ENCODE measurements around the gene HHAT.

The HHAT gene

DNA sequence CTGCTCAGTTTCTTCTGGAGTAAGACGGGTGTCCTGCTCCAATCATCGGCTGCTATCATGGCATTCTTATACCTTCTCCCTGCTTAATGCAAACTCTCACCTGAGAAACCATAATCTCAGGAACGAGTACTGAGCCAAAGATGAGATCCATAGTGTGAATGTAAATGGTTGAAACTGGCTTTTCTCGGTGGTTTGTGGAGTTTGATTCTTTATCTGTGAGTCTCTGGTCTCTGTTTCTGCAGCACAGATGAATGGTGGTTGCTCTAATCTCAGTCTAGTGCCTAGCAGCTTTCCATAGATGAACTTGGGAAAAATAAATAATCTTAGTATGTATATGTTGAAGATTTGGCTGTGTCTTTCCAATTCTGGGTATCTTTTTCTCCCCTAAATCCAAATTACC, 274.4 kb downstream of the HHAT start:
- no peaks in the 10 kb centered on the region for H3K27me3 ChIP-seq (ENCODE audit: control insufficient read depth, insufficient read depth, low read length)
- no peak overlapping the region for H3K27ac ChIP-seq
- H3K79me2 ChIP-seq = no peaks in the 10 kb centered on the region
- no peak overlapping the region for H3K4me3 ChIP-seq (ENCODE audit: low read depth, low read length)
- no peak overlapping the region for H2AFZ ChIP-seq
- H3K9ac ChIP-seq = no peak overlapping the region
- H3K4me1 ChIP-seq = no peaks in the 10 kb centered on the region
- no peaks in the 10 kb centered on the region for H3K36me3 ChIP-seq (ENCODE audit: control insufficient read depth, insufficient read depth, low read length)
- no peaks in the 10 kb centered on the region for H3K9me3 ChIP-seq (ENCODE audit: control insufficient read depth, low read length)
- TF ChIP-seq, protein P1, sequence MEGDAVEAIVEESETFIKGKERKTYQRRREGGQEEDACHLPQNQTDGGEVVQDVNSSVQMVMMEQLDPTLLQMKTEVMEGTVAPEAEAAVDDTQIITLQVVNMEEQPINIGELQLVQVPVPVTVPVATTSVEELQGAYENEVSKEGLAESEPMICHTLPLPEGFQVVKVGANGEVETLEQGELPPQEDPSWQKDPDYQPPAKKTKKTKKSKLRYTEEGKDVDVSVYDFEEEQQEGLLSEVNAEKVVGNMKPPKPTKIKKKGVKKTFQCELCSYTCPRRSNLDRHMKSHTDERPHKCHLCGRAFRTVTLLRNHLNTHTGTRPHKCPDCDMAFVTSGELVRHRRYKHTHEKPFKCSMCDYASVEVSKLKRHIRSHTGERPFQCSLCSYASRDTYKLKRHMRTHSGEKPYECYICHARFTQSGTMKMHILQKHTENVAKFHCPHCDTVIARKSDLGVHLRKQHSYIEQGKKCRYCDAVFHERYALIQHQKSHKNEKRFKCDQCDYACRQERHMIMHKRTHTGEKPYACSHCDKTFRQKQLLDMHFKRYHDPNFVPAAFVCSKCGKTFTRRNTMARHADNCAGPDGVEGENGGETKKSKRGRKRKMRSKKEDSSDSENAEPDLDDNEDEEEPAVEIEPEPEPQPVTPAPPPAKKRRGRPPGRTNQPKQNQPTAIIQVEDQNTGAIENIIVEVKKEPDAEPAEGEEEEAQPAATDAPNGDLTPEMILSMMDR (IDR thresholded peaks at IDR 0.05) = no peak
- no peak overlapping the region for H3K4me2 ChIP-seq (ENCODE audit: low read length)

DNA sequence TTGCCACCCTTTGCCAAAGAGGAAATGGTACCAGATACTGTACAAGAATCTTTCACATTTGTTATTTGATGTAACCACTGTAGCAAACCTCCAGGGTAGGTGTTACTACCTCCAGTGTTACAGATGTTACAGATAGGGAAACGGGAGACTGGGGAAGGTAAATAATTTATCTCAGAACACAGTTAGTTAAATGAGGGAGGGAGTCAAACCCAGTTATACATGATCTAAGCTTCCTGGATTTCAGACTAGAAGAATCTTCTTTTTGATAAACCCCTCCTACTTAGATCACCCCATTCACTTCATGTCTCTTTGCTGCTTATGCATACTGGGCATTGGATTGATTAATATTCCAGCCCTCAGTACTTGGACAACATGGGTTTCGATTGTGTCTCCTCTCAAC, 276.4 kb downstream of the HHAT start:
- no peaks in the 10 kb centered on the region for H3K4me1 ChIP-seq
- no peaks in the 10 kb centered on the region for H3K36me3 ChIP-seq (ENCODE audit: control insufficient read depth, insufficient read depth, low read length)
- no peaks in the 10 kb centered on the region for H3K9me3 ChIP-seq (ENCODE audit: control insufficient read depth, low read length)
- no peaks in the 10 kb centered on the region for H3K79me2 ChIP-seq
- H2AFZ ChIP-seq = no peak overlapping the region
- no peak overlapping the region for H3K4me2 ChIP-seq (ENCODE audit: low read length)
- TF ChIP-seq, protein P1 (IDR thresholded peaks at IDR 0.05) = no peak
- no peak overlapping the region for H3K27ac ChIP-seq
- no peak overlapping the region for H3K9ac ChIP-seq
- H3K4me3 ChIP-seq (ENCODE audit: low read depth, low read length) = no peak overlapping the region
- H3K27me3 ChIP-seq (ENCODE audit: control insufficient read depth, insufficient read depth, low read length) = no peaks in the 10 kb centered on the region

DNA sequence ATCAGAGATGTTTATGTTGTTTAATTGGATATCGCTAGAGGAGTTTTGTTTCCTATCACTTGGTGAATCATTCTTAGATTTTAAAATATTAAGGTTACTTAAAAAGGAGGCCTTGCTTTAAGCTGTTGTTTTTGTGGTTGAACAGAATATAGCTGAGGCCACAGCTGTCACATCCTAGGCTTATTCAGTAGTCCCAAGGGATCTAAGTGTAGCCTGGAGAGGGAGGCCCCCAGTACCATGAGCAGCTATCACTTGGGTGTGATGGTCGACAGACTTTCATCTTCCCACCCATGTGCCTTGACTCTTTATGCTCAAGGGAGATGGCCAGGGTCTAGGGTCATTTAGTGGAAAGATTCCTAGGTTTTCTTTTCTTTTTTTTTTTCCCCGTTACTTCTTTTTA, 278.7 kb downstream of the HHAT start:
- Histone ChIP-seq H3K79me2 (no peaks in the 10 kb centered on the region), H3K4me2 (ENCODE audit: low read length) (no peak overlapping the region), H3K4me3 (ENCODE audit: low read depth, low read length) (no peak overlapping the region), H3K27ac (no peak overlapping the region), H3K36me3 (ENCODE audit: control insufficient read depth, insufficient read depth, low read length) (no peaks in the 10 kb centered on the region), H2AFZ (no peak overlapping the region), H3K27me3 (ENCODE audit: control insufficient read depth, insufficient read depth, low read length) (no peaks in the 10 kb centered on the region), H3K9ac (no peak overlapping the region), H3K9me3 (ENCODE audit: control insufficient read depth, low read length) (no peaks in the 10 kb centered on the region), H3K4me1 (no peaks in the 10 kb centered on the region)
- TF ChIP-seq, protein P1 (IDR thresholded peaks at IDR 0.05) = no peak

DNA sequence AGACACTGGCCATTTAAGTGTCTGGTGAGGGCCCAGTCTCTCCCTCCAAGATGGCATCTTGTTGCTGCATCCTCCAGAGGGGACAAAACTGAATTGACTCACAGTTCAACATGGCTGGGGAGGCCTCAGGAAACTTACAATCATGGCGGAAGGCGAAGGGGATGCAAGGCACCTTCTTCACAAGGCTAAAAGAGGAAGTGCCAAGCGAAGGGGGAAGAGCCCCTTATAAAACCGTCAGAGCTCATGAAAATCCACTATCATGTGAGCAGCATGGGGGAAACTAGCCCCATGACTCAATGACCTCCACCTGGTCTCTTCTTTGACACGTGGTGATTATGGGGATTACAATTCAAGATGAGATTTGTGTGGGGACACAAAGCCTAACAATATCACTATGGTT, 280.1 kb downstream of the HHAT start:
- H3K79me2 ChIP-seq = no peaks in the 10 kb centered on the region
- TF ChIP-seq, protein P1 (IDR thresholded peaks at IDR 0.05) = no peak
- H3K9ac ChIP-seq = no peak overlapping the region
- H3K4me2 ChIP-seq (ENCODE audit: low read length) = no peak overlapping the region
- no peaks in the 10 kb centered on the region for H3K36me3 ChIP-seq (ENCODE audit: control insufficient read depth, insufficient read depth, low read length)
- H2AFZ ChIP-seq = no peak overlapping the region
- H3K27ac ChIP-seq = no peak overlapping the region
- no peaks in the 10 kb centered on the region for H3K27me3 ChIP-seq (ENCODE audit: control insufficient read depth, insufficient read depth, low read length)
- H3K4me1 ChIP-seq = no peaks in the 10 kb centered on the region
- no peak overlapping the region for H3K4me3 ChIP-seq (ENCODE audit: low read depth, low read length)
- H3K9me3 ChIP-seq (ENCODE audit: control insufficient read depth, low read length) = no peaks in the 10 kb centered on the region

DNA sequence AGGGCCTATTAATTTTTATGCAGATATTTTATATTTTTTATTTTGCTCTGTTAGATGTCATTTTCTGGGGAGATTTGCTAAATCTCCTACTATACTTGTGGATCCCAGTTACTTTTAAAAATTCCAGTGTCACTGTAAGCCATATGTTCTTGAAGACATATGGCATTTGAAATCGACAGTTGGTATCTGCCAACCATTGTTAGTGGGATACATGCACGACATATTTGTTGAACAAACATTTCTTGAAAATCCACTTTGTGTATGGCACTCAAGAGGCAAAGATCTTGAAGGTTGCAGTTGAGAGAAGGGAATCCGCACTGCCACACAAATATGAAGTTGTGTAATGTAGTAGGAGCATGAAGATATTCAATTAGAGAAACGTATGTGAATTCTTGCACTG, 287.7 kb downstream of the HHAT start:
- Histone ChIP-seq H3K4me3 (ENCODE audit: low read depth, low read length) (no peak overlapping the region), H3K27me3 (ENCODE audit: control insufficient read depth, insufficient read depth, low read length) (no peaks in the 10 kb centered on the region), H3K79me2 (no peaks in the 10 kb centered on the region), H3K9ac (no peak overlapping the region), H3K27ac (no peak overlapping the region), H2AFZ (no peak overlapping the region), H3K36me3 (ENCODE audit: control insufficient read depth, insufficient read depth, low read length) (no peaks in the 10 kb centered on the region), H3K4me2 (ENCODE audit: low read length) (no peak overlapping the region), H3K9me3 (ENCODE audit: control insufficient read depth, low read length) (no peaks in the 10 kb centered on the region), H3K4me1 (no peaks in the 10 kb centered on the region)
- TF ChIP-seq, protein P1 (IDR thresholded peaks at IDR 0.05) = no peak
